HG03571 (cell line): ENCODE data around the gene MMP2.

Experiments
- ATAC-seq: cut with Tn5 transposase; IDR thresholded peaks from one replicate; pipeline ENCODE4 v1.9.1; 2021; ENCODE audit not compliant: unreplicated experiment

The MMP2 gene

GRCh38 chr16:55478827-55479429 lies at the start of gene MMP2:
Gene MMP2, plus strand, starts transcription at chr16:55479198. Its CDS starts 282 bp downstream, at chr16:55479480.
- ATAC-seq: no peak

GRCh38 chr16:55433030-55433429 lies 46.0 kb upstream of the MMP2 start:
- ATAC-seq: no peak

- ATAC-seq: no peak
Measured at GRCh38 chr16:55433535-55433934, 45.5 kb upstream of the MMP2 start.

GRCh38 chr16:55434000-55434399 lies 45.0 kb upstream of the MMP2 start:
- ATAC-seq: no peak

- ATAC-seq: no peak
Measured at GRCh38 chr16:55435387-55435786, 43.6 kb upstream of the MMP2 start.

- ATAC-seq: no peak
Measured at GRCh38 chr16:55436587-55436986, 42.4 kb upstream of the MMP2 start.

- ATAC-seq: no peak
Measured at GRCh38 chr16:55437625-55438024, 41.4 kb upstream of the MMP2 start.

GRCh38 chr16:55438281-55438680 lies 40.7 kb upstream of the MMP2 start:
- ATAC-seq: no peak

GRCh38 chr16:55439101-55439690 lies 39.8 kb upstream of the MMP2 start:
- ATAC-seq: no peak

- no peak for ATAC-seq
Measured at GRCh38 chr16:55443434-55444346, 35.3 kb upstream of the MMP2 start.

GRCh38 chr16:55444754-55445485 lies 34.1 kb upstream of the MMP2 start:
- no peak for ATAC-seq

GRCh38 chr16:55447231-55447630 lies 31.8 kb upstream of the MMP2 start:
- ATAC-seq: no peak

GRCh38 chr16:55452996-55453395 lies 26.0 kb upstream of the MMP2 start:
- ATAC-seq: no peak

- no peak for ATAC-seq
Measured at GRCh38 chr16:55453909-55454308, 25.1 kb upstream of the MMP2 start.

GRCh38 chr16:55454861-55455260 lies 24.1 kb upstream of the MMP2 start:
- ATAC-seq: no peak

- no peak for ATAC-seq
Measured at GRCh38 chr16:55462241-55462640, 16.8 kb upstream of the MMP2 start.

GRCh38 chr16:55464375-55464774 lies 14.6 kb upstream of the MMP2 start:
- ATAC-seq: no peak

GRCh38 chr16:55465077-55465896 lies 13.7 kb upstream of the MMP2 start:
- peak; percentile 95 for ATAC-seq

GRCh38 chr16:55466209-55466608 lies 12.8 kb upstream of the MMP2 start:
- ATAC-seq: no peak

GRCh38 chr16:55467898-55468297 lies 11.1 kb upstream of the MMP2 start:
- no peak for ATAC-seq
